ENCODE data around the gene DLGAP1. TPM values are rescaled to one million over a fixed set of nuclear protein-coding genes. Genes with fewer than 3 reads are reported as not detected.

DLGAP1 gene
- total RNA-seq, 1 donor from 2014 or later, result 3.2 TPM

DNA sequence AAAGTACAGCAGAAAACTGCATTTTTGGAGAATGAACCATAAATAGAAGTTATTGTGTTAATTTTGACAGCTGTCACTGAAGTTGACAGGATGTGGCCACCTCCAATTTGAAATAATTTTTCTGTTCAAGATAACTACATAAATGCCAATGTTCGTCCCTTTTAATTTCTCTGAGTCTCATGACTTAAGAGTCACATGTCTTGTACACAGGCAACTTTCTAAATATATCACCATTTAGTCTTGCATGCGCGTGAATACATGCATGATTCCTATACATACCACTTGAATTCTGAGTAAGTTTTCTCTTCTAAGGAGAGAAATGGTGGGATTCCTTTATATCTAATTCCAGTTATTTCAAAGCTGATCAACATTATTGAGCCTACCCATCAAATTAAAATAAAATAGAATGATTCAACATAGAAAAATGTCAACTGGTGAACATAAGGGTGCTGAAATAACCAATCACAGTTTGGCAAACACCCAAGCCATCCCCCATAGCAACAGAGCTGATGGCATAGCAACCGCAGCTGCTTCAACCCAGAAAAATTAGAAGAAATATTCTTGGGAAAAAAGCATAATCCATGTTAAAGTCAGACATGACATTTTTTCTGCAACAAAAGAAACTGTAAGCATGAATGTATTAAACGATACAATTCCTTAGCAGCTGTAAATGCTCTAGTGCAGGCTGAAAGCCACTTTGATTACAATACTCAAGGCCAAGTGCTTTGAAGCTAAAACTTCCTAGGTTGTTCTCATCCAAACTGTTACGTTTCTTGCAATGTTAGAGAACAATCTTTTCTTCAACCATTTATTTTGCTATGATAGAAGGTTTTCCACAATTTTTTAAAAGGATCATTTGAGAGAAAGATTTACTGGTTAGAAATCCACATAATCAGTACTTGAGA, 282.7 kb downstream of the DLGAP1 start:
- Histone ChIP-seq H3K4me3 (no peak overlapping the region), H3K9me3 (no peaks in the 10 kb centered on the region), H3K4me1 (no peaks in the 10 kb centered on the region), H3K36me3 (no peaks in the 10 kb centered on the region), H3K27ac (no peak overlapping the region), H3K27me3 (no peaks in the 10 kb centered on the region)
- intact Hi-C loops (cut with DNase I), result no loop called here
- TF ChIP-seq CTCF (IDR thresholded peaks at IDR 0.05) (no peak), POLR2A (IDR thresholded peaks at IDR 0.05) (no peak), POLR2AphosphoS5 (IDR thresholded peaks at IDR 0.05; ENCODE audit: insufficient read depth in 1 of 2, low read depth in 1 of 2) (no peak)
- no peak for DNase-seq (ENCODE audit: extremely low spot score in 2 of 2)

GRCh38 chr18:4157352-4157751, 297.8 kb downstream of the DLGAP1 start:
- no peaks in the 10 kb centered on the region for H3K9me3 ChIP-seq
- H3K27me3 ChIP-seq, result no peaks in the 10 kb centered on the region
- no peak for DNase-seq (ENCODE audit: extremely low spot score in 2 of 2)
- H3K4me3 ChIP-seq, result no peak overlapping the region
- TF ChIP-seq POLR2A (IDR thresholded peaks at IDR 0.05) (no peak), POLR2AphosphoS5 (IDR thresholded peaks at IDR 0.05; ENCODE audit: insufficient read depth in 1 of 2, low read depth in 1 of 2) (no peak), CTCF (IDR thresholded peaks at IDR 0.05) (no peak)
- no peaks in the 10 kb centered on the region for H3K4me1 ChIP-seq
- intact Hi-C loops (cut with DNase I), result no loop called here
- H3K36me3 ChIP-seq, result no peaks in the 10 kb centered on the region
- H3K27ac ChIP-seq, result no peak overlapping the region

- H3K36me3 ChIP-seq, result no peaks in the 10 kb centered on the region
- TF ChIP-seq POLR2A (IDR thresholded peaks at IDR 0.05), result no peak
- TF ChIP-seq CTCF (IDR thresholded peaks at IDR 0.05), result no peak
- TF ChIP-seq POLR2AphosphoS5 (IDR thresholded peaks at IDR 0.05; ENCODE audit: insufficient read depth in 1 of 2, low read depth in 1 of 2), result no peak
- H3K4me3 ChIP-seq, result no peak overlapping the region
- H3K27me3 ChIP-seq, result no peaks in the 10 kb centered on the region
- intact Hi-C loops (cut with DNase I), result loop anchor here (5.0 kb wide), 1 partner anchor 1926 kb away; no protein-coding TSS in a partner anchor
- no peak overlapping the region for H3K27ac ChIP-seq
- no peaks in the 10 kb centered on the region for H3K4me1 ChIP-seq
- DNase-seq (ENCODE audit: extremely low spot score in 2 of 2), result no peak
- H3K9me3 ChIP-seq, result no peaks in the 10 kb centered on the region
Observed at GRCh38 chr18:4146797-4147196, 308.3 kb downstream of the DLGAP1 start.

GRCh38 chr18:4144201-4144600, 310.9 kb downstream of the DLGAP1 start:
- no peaks in the 10 kb centered on the region for H3K4me1 ChIP-seq
- H3K9me3 ChIP-seq, result no peaks in the 10 kb centered on the region
- intact Hi-C loops (cut with DNase I), result no loop called here
- no peaks in the 10 kb centered on the region for H3K27me3 ChIP-seq
- TF ChIP-seq POLR2A (IDR thresholded peaks at IDR 0.05) (no peak), POLR2AphosphoS5 (IDR thresholded peaks at IDR 0.05; ENCODE audit: insufficient read depth in 1 of 2, low read depth in 1 of 2) (no peak), CTCF (IDR thresholded peaks at IDR 0.05) (no peak)
- H3K27ac ChIP-seq, result no peak overlapping the region
- DNase-seq (ENCODE audit: extremely low spot score in 2 of 2), result no peak
- no peak overlapping the region for H3K4me3 ChIP-seq
- no peaks in the 10 kb centered on the region for H3K36me3 ChIP-seq

- Histone ChIP-seq H3K36me3 (no peaks in the 10 kb centered on the region), H3K27ac (no peak overlapping the region), H3K27me3 (no peaks in the 10 kb centered on the region), H3K4me1 (no peaks in the 10 kb centered on the region), H3K4me3 (no peak overlapping the region), H3K9me3 (no peaks in the 10 kb centered on the region)
- intact Hi-C loops (cut with DNase I), result no loop called here
- TF ChIP-seq CTCF (IDR thresholded peaks at IDR 0.05), result no peak
- no peak for TF ChIP-seq POLR2AphosphoS5 (IDR thresholded peaks at IDR 0.05; ENCODE audit: insufficient read depth in 1 of 2, low read depth in 1 of 2)
- TF ChIP-seq POLR2A (IDR thresholded peaks at IDR 0.05), result no peak
- DNase-seq (ENCODE audit: extremely low spot score in 2 of 2), result no peak
Observed at GRCh38 chr18:4143585-4143984, 311.5 kb downstream of the DLGAP1 start.
